GM23338 (cell line): ENCODE results near the gene DCDC1. TPM values are rescaled to one million over a fixed set of nuclear protein-coding genes. Genes with fewer than 3 reads are reported as not detected.

Source experiments
- ATAC-seq: fragments of 200-7000 bp; cut with Tn5 transposase; 3 replicates; pipeline ENCODE4 v1.9.1; 2020
- DNase-seq: peaks from one replicate; pipeline ENCODE4 v3.0.0-alpha.2; 2015; ENCODE audit warnings: low spot score
- H2AFZ ChIP-seq: fragments of 200-600 bp; sonication (generic); 2 replicates; pipeline ENCODE4 v1.8.0; 2016; ENCODE audit warnings: antibody characterized with exemption, mild to moderate bottlenecking, moderate library complexity
- H3F3A ChIP-seq: fragments of 200-600 bp; sonication (generic); replicated peaks from 2 replicates; pipeline ENCODE4 v1.8.0; 2017; ENCODE audit warnings: antibody characterized with exemption, mixed run types, low read depth
- H3K27ac ChIP-seq: fragments of 200-600 bp; sonication (generic); 2 replicates; pipeline ENCODE4 v1.6.1; 2016; ENCODE audit warnings: low read depth
- H3K27me3 ChIP-seq: fragments of 200-600 bp; sonication (generic); 2 replicates; pipeline ENCODE4 v1.8.0; 2016; ENCODE audit warnings: mild to moderate bottlenecking, mixed run types, moderate library complexity; ENCODE audit not compliant: insufficient read depth
- H3K36me3 ChIP-seq: fragments of 200-600 bp; sonication (generic); 2 replicates; pipeline ENCODE4 v1.8.0; 2016; ENCODE audit warnings: mild to moderate bottlenecking; ENCODE audit not compliant: insufficient read depth
- H3K4me1 ChIP-seq: fragments of 200-600 bp; sonication (generic); 2 replicates; pipeline ENCODE4 v1.8.0; 2016; ENCODE audit warnings: mild to moderate bottlenecking, moderate library complexity; ENCODE audit not compliant: insufficient read depth
- H3K4me2 ChIP-seq: fragments of 200-600 bp; sonication (generic); 2 replicates; pipeline ENCODE4 v1.7.1; 2017; ENCODE audit warnings: mixed run types
- H3K4me3 ChIP-seq: fragments of 200-600 bp; sonication (generic); 2 replicates; pipeline ENCODE4 v1.6.1; 2016; ENCODE audit warnings: mixed run types
- H3K79me2 ChIP-seq: fragments of 200-600 bp; sonication (generic); replicated peaks from 2 replicates; pipeline ENCODE4 v1.8.0; 2017; ENCODE audit warnings: mild to moderate bottlenecking; ENCODE audit not compliant: insufficient read depth
- H3K9me2 ChIP-seq: fragments of 200-600 bp; sonication (generic); 2 replicates; pipeline ENCODE4 v1.8.0; 2017; ENCODE audit not compliant: insufficient read depth
- H4K20me1 ChIP-seq: fragments of 200-600 bp; sonication (generic); replicated peaks from 2 replicates; pipeline ENCODE4 v1.8.0; 2017; ENCODE audit warnings: mild to moderate bottlenecking; ENCODE audit not compliant: insufficient read depth
- H3K27ac Mint-ChIP-seq: 2 replicates; pipeline ENCODE4 v1.8.0; 2020; ENCODE audit warnings: inconsistent platforms, mild to moderate bottlenecking, moderate library complexity, mixed read lengths
- H3K27me3 Mint-ChIP-seq: 3 replicates; pipeline ENCODE4 v1.8.0; 2022; ENCODE audit warnings: low read depth, mild to moderate bottlenecking, moderate library complexity, mixed read lengths, inconsistent platforms; ENCODE audit not compliant: insufficient read depth, poor library complexity
- H3K36me3 Mint-ChIP-seq: 3 replicates; pipeline ENCODE4 v1.8.0; 2021; ENCODE audit warnings: low read depth, mild to moderate bottlenecking, inconsistent platforms, moderate library complexity, mixed read lengths
- H3K4me1 Mint-ChIP-seq: 3 replicates; pipeline ENCODE4 v1.8.0; 2020; ENCODE audit warnings: mild to moderate bottlenecking, inconsistent platforms, mixed read lengths
- H3K4me3 Mint-ChIP-seq: 3 replicates; pipeline ENCODE4 v1.8.0; 2021; ENCODE audit warnings: moderate library complexity, mild to moderate bottlenecking, inconsistent platforms, mixed read lengths
- H3K9me3 Mint-ChIP-seq: 3 replicates; pipeline ENCODE4 v1.8.0; 2020; ENCODE audit warnings: moderate library complexity, mild to moderate bottlenecking, inconsistent platforms, mixed read lengths
- CREB1 ChIP-seq: fragments of 250-450 bp; sonication (Bioruptor Pico); IDR thresholded peaks from 2 replicates; pipeline ENCODE4 v1.5.0; 2020; ENCODE audit warnings: low read depth, mild to moderate bottlenecking, moderate library complexity
- CTCF ChIP-seq, 2 experiments: fragments of 200-600 bp in 1 of 2; sonication (generic) in 1 of 2; conservative IDR thresholded peaks; 2 replicates each; pipeline versions ENCODE4 v1.5.1 to v1.6.1; 2016 to 2017; ENCODE audit warnings: antibody characterized with exemption in 2 of 2, low read depth in 2 of 2, mild to moderate bottlenecking in 2 of 2, moderate library complexity in 1 of 2
- ETS1 ChIP-seq: IDR thresholded peaks from 2 replicates; pipeline ENCODE4 v1.6.1; 2016; ENCODE audit warnings: antibody characterized with exemption
- JUNB ChIP-seq: IDR thresholded peaks from one replicate; pipeline ENCODE4 v1.6.1; 2016; ENCODE audit warnings: antibody characterized with exemption; ENCODE audit not compliant: unreplicated experiment
- NANOG ChIP-seq: IDR thresholded peaks from 2 replicates; pipeline ENCODE4 v1.6.1; 2016; ENCODE audit warnings: antibody characterized with exemption, borderline replicate concordance
- POLR2AphosphoS5 ChIP-seq: IDR thresholded peaks from 2 replicates; pipeline ENCODE4 v1.6.1; 2016; ENCODE audit warnings: antibody characterized with exemption, low read depth
- REST ChIP-seq: IDR thresholded peaks from one replicate; pipeline ENCODE4 v1.6.1; 2018; ENCODE audit warnings: antibody characterized with exemption; ENCODE audit not compliant: unreplicated experiment
- STAT1 ChIP-seq: IDR thresholded peaks from one replicate; pipeline ENCODE4 v1.6.1; 2016; ENCODE audit warnings: antibody characterized with exemption; ENCODE audit not compliant: unreplicated experiment
- ZNF114 ChIP-seq: fragments of 250-450 bp; sonication (Bioruptor Pico); IDR thresholded peaks from 2 replicates; pipeline ENCODE4 v1.5.0; 2020; ENCODE audit warnings: mild to moderate bottlenecking, moderate library complexity
- polyA plus RNA-seq: library from polyadenylated mRNA; unstranded; fragments of >200 nt; fragmentation: Nextera tagmentation; extraction: Ambion mirVana; gene quantifications from 2 replicates; pipeline ENCODE4 v1.2.1, GENCODE V29; 2016
- total RNA-seq: library from RNA; depleted of rRNA; stranded (reverse); fragments of >200 nt; shearing (Covaris generic); gene quantifications from 2 replicates; pipeline ENCODE4 v1.2.3, GENCODE V29; 2014
- TF ChIP-seq, protein P1 (sequence below): fragments of 250-450 bp; sonication (Bioruptor Pico); IDR thresholded peaks from 2 replicates; pipeline ENCODE4 v1.5.0; 2020; ENCODE audit warnings: mild to moderate bottlenecking, moderate library complexity

Gene DCDC1
- total and polyA plus RNA-seq, 2 experiments from 2014 or later, result 0.56 to 0.58 TPM

GRCh38 chr11:31110830-31111229 lies 258.7 kb downstream of the DCDC1 start:
- DNase-seq, result no peak
- no peak overlapping the region for H2AFZ ChIP-seq
- Mint-ChIP-seq H3K4me3 (no peak overlapping the region), H3K27me3 (no peaks in the 10 kb centered on the region), H3K4me1 (peaks cover 23% of the 10 kb centered on the region), H3K36me3 (no peaks in the 10 kb centered on the region), H3K9me3 (no peaks in the 10 kb centered on the region), H3K27ac (no peak overlapping the region; the same call in 1 of the 2 replicates)
- H3K36me3 ChIP-seq, result no peaks in the 10 kb centered on the region
- H3K9me2 ChIP-seq, result no peaks in the 10 kb centered on the region
- no peaks in the 10 kb centered on the region for H3F3A ChIP-seq
- H3K4me3 ChIP-seq, result no peak overlapping the region
- H3K27ac ChIP-seq, result no peak overlapping the region
- H3K4me1 ChIP-seq, result no peaks in the 10 kb centered on the region; the same call in 1 of the 2 replicates
- H4K20me1 ChIP-seq, result no peaks in the 10 kb centered on the region
- no peak for TF ChIP-seq ETS1
- H3K4me2 ChIP-seq, result no peak overlapping the region
- no peaks in the 10 kb centered on the region for H3K27me3 ChIP-seq
- no peak for ATAC-seq
- H3K79me2 ChIP-seq, result no peaks in the 10 kb centered on the region

GRCh38 chr11:31109446-31109845 lies 260.1 kb downstream of the DCDC1 start:
- no peaks in the 10 kb centered on the region for H3K36me3 Mint-ChIP-seq
- no peaks in the 10 kb centered on the region; the same call in 1 of the 2 replicates for H3K4me1 ChIP-seq
- H4K20me1 ChIP-seq, result no peaks in the 10 kb centered on the region
- H3K27ac ChIP-seq, result no peak overlapping the region
- H3K4me1 Mint-ChIP-seq, result peaks cover 19% of the 10 kb centered on the region
- no peak overlapping the region for H3K4me2 ChIP-seq
- H3K27me3 Mint-ChIP-seq, result no peaks in the 10 kb centered on the region
- H3K79me2 ChIP-seq, result no peaks in the 10 kb centered on the region
- no peaks in the 10 kb centered on the region for H3K9me3 Mint-ChIP-seq
- H3K27ac Mint-ChIP-seq, result no peak overlapping the region; the same call in 1 of the 2 replicates
- H3F3A ChIP-seq, result no peaks in the 10 kb centered on the region
- H3K9me2 ChIP-seq, result no peaks in the 10 kb centered on the region
- no peaks in the 10 kb centered on the region for H3K36me3 ChIP-seq
- DNase-seq, result no peak
- H3K4me3 Mint-ChIP-seq, result no peak overlapping the region
- peak; percentile 59 for ATAC-seq
- no peaks in the 10 kb centered on the region for H3K27me3 ChIP-seq
- no peak overlapping the region for H3K4me3 ChIP-seq
- peak overlapping the region; percentile 87 for H2AFZ ChIP-seq
- TF ChIP-seq ZNF114 (CRISPR knock-in tag) (no peak), CTCF (conservative IDR thresholded peaks at IDR 0.05; ENCODE audit: low read depth in 2 of 2) (no peak), CREB1 (no peak), POLR2AphosphoS5 (no peak), JUNB (no peak), STAT1 (no peak), NANOG (no peak), REST (no peak)
- TF ChIP-seq, protein P1, sequence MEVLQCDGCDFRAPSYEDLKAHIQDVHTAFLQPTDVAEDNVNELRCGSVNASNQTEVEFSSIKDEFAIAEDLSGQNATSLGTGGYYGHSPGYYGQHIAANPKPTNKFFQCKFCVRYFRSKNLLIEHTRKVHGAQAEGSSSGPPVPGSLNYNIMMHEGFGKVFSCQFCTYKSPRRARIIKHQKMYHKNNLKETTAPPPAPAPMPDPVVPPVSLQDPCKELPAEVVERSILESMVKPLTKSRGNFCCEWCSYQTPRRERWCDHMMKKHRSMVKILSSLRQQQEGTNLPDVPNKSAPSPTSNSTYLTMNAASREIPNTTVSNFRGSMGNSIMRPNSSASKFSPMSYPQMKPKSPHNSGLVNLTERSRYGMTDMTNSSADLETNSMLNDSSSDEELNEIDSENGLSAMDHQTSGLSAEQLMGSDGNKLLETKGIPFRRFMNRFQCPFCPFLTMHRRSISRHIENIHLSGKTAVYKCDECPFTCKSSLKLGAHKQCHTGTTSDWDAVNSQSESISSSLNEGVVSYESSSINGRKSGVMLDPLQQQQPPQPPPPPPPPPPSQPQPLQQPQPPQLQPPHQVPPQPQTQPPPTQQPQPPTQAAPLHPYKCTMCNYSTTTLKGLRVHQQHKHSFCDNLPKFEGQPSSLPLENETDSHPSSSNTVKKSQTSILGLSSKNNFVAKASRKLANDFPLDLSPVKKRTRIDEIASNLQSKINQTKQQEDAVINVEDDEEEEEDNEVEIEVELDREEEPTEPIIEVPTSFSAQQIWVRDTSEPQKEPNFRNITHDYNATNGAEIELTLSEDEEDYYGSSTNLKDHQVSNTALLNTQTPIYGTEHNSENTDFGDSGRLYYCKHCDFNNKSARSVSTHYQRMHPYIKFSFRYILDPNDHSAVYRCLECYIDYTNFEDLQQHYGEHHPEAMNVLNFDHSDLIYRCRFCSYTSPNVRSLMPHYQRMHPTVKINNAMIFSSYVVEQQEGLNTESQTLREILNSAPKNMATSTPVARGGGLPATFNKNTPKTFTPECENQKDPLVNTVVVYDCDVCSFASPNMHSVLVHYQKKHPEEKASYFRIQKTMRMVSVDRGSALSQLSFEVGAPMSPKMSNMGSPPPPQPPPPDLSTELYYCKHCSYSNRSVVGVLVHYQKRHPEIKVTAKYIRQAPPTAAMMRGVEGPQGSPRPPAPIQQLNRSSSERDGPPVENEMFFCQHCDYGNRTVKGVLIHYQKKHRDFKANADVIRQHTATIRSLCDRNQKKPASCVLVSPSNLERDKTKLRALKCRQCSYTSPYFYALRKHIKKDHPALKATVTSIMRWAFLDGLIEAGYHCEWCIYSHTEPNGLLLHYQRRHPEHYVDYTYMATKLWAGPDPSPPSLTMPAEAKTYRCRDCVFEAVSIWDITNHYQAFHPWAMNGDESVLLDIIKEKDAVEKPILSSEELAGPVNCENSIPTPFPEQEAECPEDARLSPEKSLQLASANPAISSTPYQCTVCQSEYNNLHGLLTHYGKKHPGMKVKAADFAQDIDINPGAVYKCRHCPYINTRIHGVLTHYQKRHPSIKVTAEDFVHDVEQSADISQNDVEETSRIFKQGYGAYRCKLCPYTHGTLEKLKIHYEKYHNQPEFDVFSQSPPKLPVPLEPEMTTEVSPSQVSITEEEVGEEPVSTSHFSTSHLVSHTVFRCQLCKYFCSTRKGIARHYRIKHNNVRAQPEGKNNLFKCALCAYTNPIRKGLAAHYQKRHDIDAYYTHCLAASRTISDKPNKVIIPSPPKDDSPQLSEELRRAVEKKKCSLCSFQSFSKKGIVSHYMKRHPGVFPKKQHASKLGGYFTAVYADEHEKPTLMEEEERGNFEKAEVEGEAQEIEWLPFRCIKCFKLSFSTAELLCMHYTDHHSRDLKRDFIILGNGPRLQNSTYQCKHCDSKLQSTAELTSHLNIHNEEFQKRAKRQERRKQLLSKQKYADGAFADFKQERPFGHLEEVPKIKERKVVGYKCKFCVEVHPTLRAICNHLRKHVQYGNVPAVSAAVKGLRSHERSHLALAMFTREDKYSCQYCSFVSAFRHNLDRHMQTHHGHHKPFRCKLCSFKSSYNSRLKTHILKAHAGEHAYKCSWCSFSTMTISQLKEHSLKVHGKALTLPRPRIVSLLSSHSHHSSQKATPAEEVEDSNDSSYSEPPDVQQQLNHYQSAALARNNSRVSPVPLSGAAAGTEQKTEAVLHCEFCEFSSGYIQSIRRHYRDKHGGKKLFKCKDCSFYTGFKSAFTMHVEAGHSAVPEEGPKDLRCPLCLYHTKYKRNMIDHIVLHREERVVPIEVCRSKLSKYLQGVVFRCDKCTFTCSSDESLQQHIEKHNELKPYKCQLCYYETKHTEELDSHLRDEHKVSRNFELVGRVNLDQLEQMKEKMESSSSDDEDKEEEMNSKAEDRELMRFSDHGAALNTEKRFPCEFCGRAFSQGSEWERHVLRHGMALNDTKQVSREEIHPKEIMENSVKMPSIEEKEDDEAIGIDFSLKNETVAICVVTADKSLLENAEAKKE (CRISPR knock-in tag), result no peak
